ENCODE data around the gene PPP1R12A.

DNA sequence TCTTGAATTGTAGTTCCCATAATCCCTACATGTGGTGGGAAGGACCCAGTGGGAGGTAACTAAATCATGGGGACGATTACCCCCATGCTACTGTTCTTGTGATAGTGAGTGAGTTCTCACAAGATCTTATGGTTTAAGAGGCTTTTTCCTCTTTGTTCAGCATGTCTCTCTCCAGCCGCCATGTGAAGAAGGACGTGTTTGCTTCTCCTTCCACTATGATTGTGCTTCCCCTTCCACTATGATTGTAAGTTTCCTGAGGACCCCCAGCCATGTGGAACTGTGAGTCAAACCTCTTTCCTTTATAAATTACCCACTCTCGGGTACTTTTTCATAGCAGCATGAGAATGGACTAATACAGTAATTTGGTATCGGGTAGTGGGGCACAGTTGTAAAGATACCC, 97.3 kb downstream of the PPP1R12A start:
- TF ChIP-seq, protein P1, sequence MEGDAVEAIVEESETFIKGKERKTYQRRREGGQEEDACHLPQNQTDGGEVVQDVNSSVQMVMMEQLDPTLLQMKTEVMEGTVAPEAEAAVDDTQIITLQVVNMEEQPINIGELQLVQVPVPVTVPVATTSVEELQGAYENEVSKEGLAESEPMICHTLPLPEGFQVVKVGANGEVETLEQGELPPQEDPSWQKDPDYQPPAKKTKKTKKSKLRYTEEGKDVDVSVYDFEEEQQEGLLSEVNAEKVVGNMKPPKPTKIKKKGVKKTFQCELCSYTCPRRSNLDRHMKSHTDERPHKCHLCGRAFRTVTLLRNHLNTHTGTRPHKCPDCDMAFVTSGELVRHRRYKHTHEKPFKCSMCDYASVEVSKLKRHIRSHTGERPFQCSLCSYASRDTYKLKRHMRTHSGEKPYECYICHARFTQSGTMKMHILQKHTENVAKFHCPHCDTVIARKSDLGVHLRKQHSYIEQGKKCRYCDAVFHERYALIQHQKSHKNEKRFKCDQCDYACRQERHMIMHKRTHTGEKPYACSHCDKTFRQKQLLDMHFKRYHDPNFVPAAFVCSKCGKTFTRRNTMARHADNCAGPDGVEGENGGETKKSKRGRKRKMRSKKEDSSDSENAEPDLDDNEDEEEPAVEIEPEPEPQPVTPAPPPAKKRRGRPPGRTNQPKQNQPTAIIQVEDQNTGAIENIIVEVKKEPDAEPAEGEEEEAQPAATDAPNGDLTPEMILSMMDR (conservative IDR thresholded peaks at IDR 0.05), result no peak
- no peak for TF ChIP-seq EZH2 (IDR thresholded peaks at IDR 0.05; ENCODE audit: low read depth)

Measured in PC-9 (cell line).